Activated T-cell treated with anti-CD3 and anti-CD28 coated beads, Interleukin-2, amount 50 U/mL, for 24 hours (primary cell): Measurements from ENCODE around the gene RESP18.

Experiments used
- DNase-seq: peaks from one replicate; pipeline ENCODE4 v3.0.0-alpha.2; 2020
- H3K27ac Mint-ChIP-seq: 2 replicates; pipeline ENCODE4 v1.8.0; 2020; ENCODE audit warnings: mild to moderate bottlenecking, mixed read lengths
- H3K27me3 Mint-ChIP-seq: 2 replicates; pipeline ENCODE4 v1.8.0; 2020; ENCODE audit warnings: mixed read lengths
- H3K36me3 Mint-ChIP-seq: 2 replicates; pipeline ENCODE4 v1.8.0; 2020; ENCODE audit warnings: low read depth, mixed read lengths
- H3K4me1 Mint-ChIP-seq: 2 replicates; pipeline ENCODE4 v1.8.0; 2020; ENCODE audit warnings: low read depth, mixed read lengths
- H3K4me3 Mint-ChIP-seq: 2 replicates; pipeline ENCODE4 v1.8.0; 2020; ENCODE audit warnings: mild to moderate bottlenecking, moderate library complexity, mixed read lengths
- H3K9me3 Mint-ChIP-seq: 2 replicates; pipeline ENCODE4 v1.8.0; 2020; ENCODE audit warnings: mixed read lengths

Gene RESP18

DNA sequence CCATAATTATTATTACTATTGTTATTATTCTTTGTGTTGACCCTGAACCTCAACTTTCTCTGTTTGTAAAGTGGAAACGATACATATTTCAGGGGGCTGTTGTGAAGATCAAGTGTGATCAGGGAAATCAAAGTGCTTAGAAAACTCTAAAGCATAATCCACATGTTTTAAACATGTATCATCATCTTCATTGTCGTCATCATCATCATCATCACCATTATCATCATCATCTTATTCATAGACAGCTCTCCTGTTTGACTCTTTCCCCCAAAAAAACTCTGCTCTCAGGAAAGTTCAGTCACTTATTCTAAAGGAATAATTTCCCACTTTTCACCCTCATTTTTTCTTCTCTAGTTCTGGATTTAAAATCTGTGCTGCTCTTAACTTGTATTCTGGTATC is 28.3 kb downstream of the RESP18 start:
- Mint-ChIP-seq H3K4me3 (no peak overlapping the region), H3K9me3 (no peaks in the 10 kb centered on the region), H3K36me3 (no peaks in the 10 kb centered on the region), H3K4me1 (peaks cover 6% of the 10 kb centered on the region), H3K27ac (no peak overlapping the region), H3K27me3 (peaks cover 62% of the 10 kb centered on the region)
- no peak for DNase-seq

DNA sequence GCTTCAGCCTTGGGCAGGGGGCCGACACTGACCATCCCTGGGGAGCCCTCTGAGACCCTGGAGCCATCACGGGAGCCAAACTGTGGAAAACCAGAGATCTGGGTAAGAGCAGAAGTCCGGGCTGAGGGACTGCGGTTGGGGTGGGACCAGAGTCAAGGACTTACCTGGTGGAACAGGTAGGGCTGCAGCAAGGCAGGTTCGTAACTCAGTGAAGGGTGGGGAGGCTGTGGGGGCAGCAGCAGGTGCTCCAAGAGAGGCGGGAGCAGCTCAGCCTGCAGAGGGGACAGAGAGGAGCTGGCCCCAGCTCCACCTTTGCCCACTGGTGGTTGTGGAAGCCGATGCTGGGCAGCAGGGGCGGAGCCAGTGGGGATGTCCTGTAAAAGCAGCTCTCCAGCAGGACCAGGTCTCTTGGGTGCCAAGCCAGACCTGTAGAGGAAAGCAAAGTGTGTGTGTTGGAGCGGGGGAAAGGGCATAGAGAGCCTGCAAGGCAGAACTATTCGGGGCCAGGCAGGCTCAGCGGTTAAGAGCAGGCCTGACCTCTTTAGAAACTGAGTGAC is 30.1 kb downstream of the RESP18 start:
- Mint-ChIP-seq H3K27me3 (peaks cover 52% of the 10 kb centered on the region), H3K36me3 (no peaks in the 10 kb centered on the region), H3K4me1 (peaks cover 8% of the 10 kb centered on the region), H3K4me3 (no peak overlapping the region), H3K9me3 (no peaks in the 10 kb centered on the region), H3K27ac (no peak overlapping the region)
- DNase-seq: no peak

- Mint-ChIP-seq H3K9me3 (no peaks in the 10 kb centered on the region), H3K27me3 (peaks cover 29% of the 10 kb centered on the region), H3K27ac (no peak overlapping the region), H3K4me1 (peaks cover 21% of the 10 kb centered on the region), H3K36me3 (no peaks in the 10 kb centered on the region), H3K4me3 (no peak overlapping the region)
- DNase-seq: no peak
Observed at GRCh38 chr2:219300022-219300421, 32.5 kb downstream of the RESP18 start.

DNA sequence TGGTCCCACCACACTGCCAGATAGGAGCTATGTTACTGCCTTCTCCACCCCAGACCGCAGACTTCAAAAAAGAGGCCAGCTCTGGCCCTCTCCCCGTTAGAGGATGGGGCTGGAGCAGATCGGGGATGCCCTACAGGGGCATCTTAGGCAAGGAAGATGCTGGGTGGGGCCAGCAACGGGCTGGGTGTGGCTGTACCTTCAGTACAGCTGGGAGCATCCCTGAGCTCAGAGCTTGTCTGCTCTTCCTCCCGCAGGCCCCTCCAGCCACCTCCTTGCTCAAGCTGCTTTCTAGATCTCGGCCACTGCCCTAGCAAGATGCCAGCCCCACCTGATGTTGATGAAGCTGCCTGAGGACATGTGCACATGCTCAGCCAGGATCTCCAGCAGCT is 33.2 kb downstream of the RESP18 start:
- DNase-seq: no peak

DNA sequence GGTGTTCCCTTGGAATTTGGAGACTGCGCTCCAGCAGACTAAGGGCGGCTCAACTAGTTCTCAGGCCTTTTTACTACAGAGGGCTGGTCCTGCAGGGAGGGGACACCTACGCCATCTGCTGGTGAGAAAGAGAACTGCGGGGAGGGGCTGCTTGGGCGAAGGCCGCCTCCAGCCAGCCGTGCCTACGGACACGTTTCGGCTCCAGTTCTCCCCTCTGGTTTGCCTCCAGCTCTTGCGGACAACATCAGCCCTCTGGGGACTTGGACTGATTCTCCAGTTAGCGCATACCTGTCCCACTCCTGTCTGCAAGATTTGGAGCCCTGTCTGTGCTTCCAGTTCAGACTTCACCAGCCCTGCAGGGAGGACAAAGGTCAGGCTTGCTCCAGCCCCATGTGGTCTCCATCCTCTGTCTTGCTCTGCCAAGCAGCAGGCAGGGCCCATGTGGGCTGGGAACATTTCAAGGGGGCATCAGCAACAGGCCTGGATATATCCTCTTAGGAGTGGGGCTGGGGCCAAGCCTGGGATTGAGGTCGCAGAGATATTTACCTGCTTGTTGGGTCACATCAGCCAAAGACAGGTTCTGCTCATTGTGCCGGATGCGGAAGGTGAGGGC is 33.7 kb downstream of the RESP18 start:
- DNase-seq: peak; percentile 95
- no peak overlapping the region for H3K27ac Mint-ChIP-seq
- H3K9me3 Mint-ChIP-seq: no peaks in the 10 kb centered on the region
- peaks cover 29% of the 10 kb centered on the region for H3K4me1 Mint-ChIP-seq
- no peaks in the 10 kb centered on the region for H3K36me3 Mint-ChIP-seq
- H3K4me3 Mint-ChIP-seq: no peak overlapping the region
- H3K27me3 Mint-ChIP-seq: peaks cover 21% of the 10 kb centered on the region

More for the DNA sequence above, 33.2 kb downstream of the RESP18 start:
- no peak overlapping the region for H3K27ac Mint-ChIP-seq
- H3K36me3 Mint-ChIP-seq: no peaks in the 10 kb centered on the region
- no peaks in the 10 kb centered on the region for H3K9me3 Mint-ChIP-seq
- no peak overlapping the region for H3K4me3 Mint-ChIP-seq
- H3K4me1 Mint-ChIP-seq: peaks cover 24% of the 10 kb centered on the region
- H3K27me3 Mint-ChIP-seq: peaks cover 23% of the 10 kb centered on the region

DNA sequence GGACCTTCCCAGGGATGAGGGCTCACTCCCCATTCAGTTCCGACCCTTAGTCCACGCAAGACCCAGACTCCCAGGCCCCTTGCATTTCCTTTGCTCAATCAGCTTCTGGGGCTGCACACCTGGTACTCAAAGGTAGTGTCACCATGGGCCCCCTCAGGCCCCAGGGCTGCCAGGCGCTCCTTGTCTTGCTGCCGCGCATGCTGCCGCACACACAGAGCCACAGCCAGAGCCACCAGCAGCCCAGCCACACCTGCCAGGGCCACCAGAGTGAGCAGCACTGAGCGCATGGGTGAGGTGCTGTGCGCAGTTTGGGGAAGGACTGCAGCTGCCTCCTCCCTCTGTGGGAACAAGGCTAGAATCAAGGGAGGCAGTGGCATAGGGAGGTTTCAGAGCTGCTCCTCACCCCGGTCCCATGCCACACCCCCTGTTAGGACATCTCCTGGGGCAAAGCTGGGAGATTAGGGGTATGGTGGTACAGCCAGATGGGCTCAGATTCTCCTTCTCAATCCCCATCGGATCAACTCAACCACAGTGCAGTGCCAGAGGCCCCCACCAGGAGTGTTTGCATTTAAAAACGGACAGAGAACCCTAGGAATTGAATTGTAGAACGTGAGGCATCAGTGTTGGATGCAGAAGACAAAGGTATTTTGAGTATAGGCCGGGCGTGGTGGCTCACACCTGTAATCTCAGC is 34.6 kb downstream of the RESP18 start:
- Mint-ChIP-seq H3K4me3 (no peak overlapping the region), H3K9me3 (no peaks in the 10 kb centered on the region)

GRCh38 chr2:219296631-219297391 is 35.7 kb downstream of the RESP18 start:
- Mint-ChIP-seq H3K27me3 (peaks cover 17% of the 10 kb centered on the region), H3K4me3 (no peak overlapping the region), H3K27ac (no peak overlapping the region)

More for the DNA sequence above, 34.6 kb downstream of the RESP18 start:
- H3K27ac Mint-ChIP-seq: no peak overlapping the region
- peaks cover 17% of the 10 kb centered on the region for H3K27me3 Mint-ChIP-seq
- no peaks in the 10 kb centered on the region for H3K36me3 Mint-ChIP-seq
- no peak for DNase-seq
- peaks cover 29% of the 10 kb centered on the region for H3K4me1 Mint-ChIP-seq

GRCh38 chr2:219296142-219296541 is 36.4 kb downstream of the RESP18 start:
- Mint-ChIP-seq H3K27ac (no peak overlapping the region), H3K4me1 (peaks cover 29% of the 10 kb centered on the region), H3K27me3 (peaks cover 10% of the 10 kb centered on the region), H3K9me3 (no peaks in the 10 kb centered on the region), H3K36me3 (no peaks in the 10 kb centered on the region), H3K4me3 (no peak overlapping the region)
- no peak for DNase-seq

More at GRCh38 chr2:219296631-219297391, 35.7 kb downstream of the RESP18 start:
- no peak for DNase-seq
- Mint-ChIP-seq H3K9me3 (no peaks in the 10 kb centered on the region), H3K4me1 (peaks cover 29% of the 10 kb centered on the region), H3K36me3 (no peaks in the 10 kb centered on the region)

- peaks cover 29% of the 10 kb centered on the region for H3K4me1 Mint-ChIP-seq
- DNase-seq: peak; percentile 93
- peak overlapping the region; percentile 77 for H3K27ac Mint-ChIP-seq
- H3K27me3 Mint-ChIP-seq: peaks cover 5% of the 10 kb centered on the region
- no peaks in the 10 kb centered on the region for H3K9me3 Mint-ChIP-seq
- peak overlapping the region; percentile 63 for H3K4me3 Mint-ChIP-seq
- H3K36me3 Mint-ChIP-seq: no peaks in the 10 kb centered on the region
Observed at GRCh38 chr2:219294356-219295351, 37.9 kb downstream of the RESP18 start.

GRCh38 chr2:219293736-219294231 is 38.8 kb downstream of the RESP18 start:
- no peaks in the 10 kb centered on the region for H3K9me3 Mint-ChIP-seq
- peaks cover under 1% of the 10 kb centered on the region for H3K27me3 Mint-ChIP-seq
- H3K4me3 Mint-ChIP-seq: no peak overlapping the region
- DNase-seq: peak; percentile 30
- peaks cover 25% of the 10 kb centered on the region for H3K4me1 Mint-ChIP-seq
- H3K36me3 Mint-ChIP-seq: no peaks in the 10 kb centered on the region
- no peak overlapping the region for H3K27ac Mint-ChIP-seq

- Mint-ChIP-seq H3K4me3 (no peak overlapping the region), H3K27me3 (no peaks in the 10 kb centered on the region), H3K27ac (no peak overlapping the region), H3K36me3 (no peaks in the 10 kb centered on the region), H3K9me3 (no peaks in the 10 kb centered on the region), H3K4me1 (peaks cover 22% of the 10 kb centered on the region)
- DNase-seq: peak; percentile 14
Observed at GRCh38 chr2:219292616-219293015, 39.9 kb downstream of the RESP18 start.

DNA sequence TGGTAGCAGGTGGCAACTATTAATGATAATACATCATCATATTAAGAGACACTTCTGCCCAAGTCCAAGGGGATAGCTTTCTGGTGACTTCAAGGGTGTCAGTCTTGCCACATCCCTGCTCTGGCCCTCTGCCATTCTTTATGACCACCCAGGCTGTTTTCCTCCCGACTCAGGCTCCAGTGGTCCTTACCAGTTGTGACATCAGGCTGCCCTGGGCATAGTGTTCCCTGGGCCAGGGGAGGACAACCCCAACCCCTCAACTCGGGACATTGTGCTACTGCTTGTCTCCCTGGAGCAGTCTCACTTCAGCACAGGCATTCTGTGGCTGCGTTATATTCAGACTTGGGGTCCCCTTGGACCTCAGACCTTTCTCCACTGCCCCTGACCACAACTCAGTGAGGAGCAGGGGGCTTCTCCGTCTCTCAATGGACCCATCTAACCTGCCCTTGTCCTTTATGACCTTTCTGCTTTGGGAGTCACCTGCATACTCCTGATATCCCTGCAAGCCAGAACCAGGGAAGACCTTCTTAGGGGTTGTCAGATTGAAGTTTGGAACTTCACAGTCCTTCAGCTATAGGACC is 40.5 kb downstream of the RESP18 start:
- no peaks in the 10 kb centered on the region for H3K9me3 Mint-ChIP-seq
- peak; percentile 22 for DNase-seq
- H3K27me3 Mint-ChIP-seq: no peaks in the 10 kb centered on the region
- H3K27ac Mint-ChIP-seq: no peak overlapping the region
- peaks cover 19% of the 10 kb centered on the region for H3K4me1 Mint-ChIP-seq
- H3K4me3 Mint-ChIP-seq: no peak overlapping the region
- no peaks in the 10 kb centered on the region for H3K36me3 Mint-ChIP-seq

DNA sequence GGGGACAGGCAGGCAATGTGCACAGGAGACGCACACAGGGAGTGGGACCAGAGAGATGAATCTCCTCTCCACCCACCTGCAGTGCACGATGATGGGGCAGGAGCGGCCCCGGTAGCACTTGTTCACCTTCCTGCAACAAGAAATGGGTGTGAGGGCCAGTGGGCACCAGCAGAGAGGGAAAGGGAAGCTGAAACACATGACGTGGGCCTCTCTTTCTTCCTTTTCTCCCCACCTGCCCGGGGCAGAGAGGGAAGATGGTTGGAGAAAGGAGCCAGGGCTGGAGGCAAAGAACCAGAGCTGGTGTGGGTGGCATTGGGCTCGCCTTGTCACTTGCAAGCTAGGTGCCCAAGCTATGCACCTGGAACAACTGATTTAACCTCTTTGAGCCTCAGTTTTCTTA is 41.1 kb downstream of the RESP18 start:
- Mint-ChIP-seq H3K4me1 (peaks cover 18% of the 10 kb centered on the region), H3K27me3 (no peaks in the 10 kb centered on the region), H3K36me3 (peaks cover 3% of the 10 kb centered on the region), H3K9me3 (no peaks in the 10 kb centered on the region), H3K27ac (no peak overlapping the region), H3K4me3 (no peak overlapping the region)
- peak; percentile 17 for DNase-seq
